ENCODE measurements around the gene JAG1.

GRCh38 chr20:10649080-10649796 lies 24.6 kb downstream of the JAG1 start:
- TF ChIP-seq POLR2A (IDR thresholded peaks at IDR 0.05) (no peak), CTCF (IDR thresholded peaks at IDR 0.05) (no peak)

Measured in testis (tissue), 2 donors.